WERI-Rb-1 (cell line): ENCODE data around the gene TRAPPC10.

ENCODE experiments used
- DNase-seq: peaks from one replicate; pipeline ENCODE4 v3.0.0-alpha.2; 2020
- H3K27ac ChIP-seq: fragments of 250-450 bp; sonication (Bioruptor Pico); 2 replicates; pipeline ENCODE4 v1.5.1; 2020; ENCODE audit warnings: mild to moderate bottlenecking, moderate library complexity
- H3K27me3 ChIP-seq: fragments of 250-450 bp; sonication (Bioruptor Pico); 2 replicates; pipeline ENCODE4 v1.5.1; 2021; ENCODE audit warnings: mild to moderate bottlenecking, low read depth, moderate library complexity; ENCODE audit not compliant: insufficient read depth, severe bottlenecking
- H3K36me3 ChIP-seq: fragments of 250-450 bp; sonication (Bioruptor Pico); 2 replicates; pipeline ENCODE4 v1.5.1; 2020; ENCODE audit warnings: mild to moderate bottlenecking, moderate library complexity
- H3K4me3 ChIP-seq: 2 replicates; pipeline ENCODE4 v1.5.1; 2011; ENCODE audit warnings: low read depth, mild to moderate bottlenecking, control low read depth, low read length
- H3K9me3 ChIP-seq: fragments of 250-450 bp; sonication (Bioruptor Pico); 2 replicates; pipeline ENCODE4 v1.5.1; 2021; ENCODE audit warnings: mild to moderate bottlenecking, moderate library complexity; ENCODE audit not compliant: severe bottlenecking
- TF ChIP-seq, protein P1 (sequence below): IDR thresholded peaks from 2 replicates; pipeline ENCODE4 v1.5.1; 2011; ENCODE audit warnings: low read depth, mild to moderate bottlenecking, control low read depth, inconsistent platforms, low read length

The TRAPPC10 gene

DNA sequence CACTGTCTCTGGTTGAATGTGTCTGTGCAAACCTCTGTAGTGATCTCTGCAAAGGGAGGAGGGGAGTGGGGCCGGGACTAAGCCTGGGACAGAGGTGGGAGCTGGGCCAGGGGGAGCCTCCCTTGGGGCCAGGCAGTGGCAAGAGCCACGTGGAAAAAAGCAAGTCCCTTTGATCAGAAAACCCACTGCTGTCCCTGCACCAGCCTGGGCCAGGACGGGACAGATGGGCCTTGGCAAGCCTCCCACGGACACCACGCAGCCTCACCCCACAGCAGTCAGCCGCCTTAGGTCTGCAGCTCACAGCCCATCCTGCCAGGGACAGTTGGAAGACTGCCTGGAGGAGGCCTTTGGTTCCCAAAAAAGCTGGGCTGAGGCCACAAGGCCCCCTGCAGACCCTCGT, 11.7 kb upstream of the TRAPPC10 start:
- H3K27ac ChIP-seq = no peak overlapping the region
- TF ChIP-seq, protein P1, sequence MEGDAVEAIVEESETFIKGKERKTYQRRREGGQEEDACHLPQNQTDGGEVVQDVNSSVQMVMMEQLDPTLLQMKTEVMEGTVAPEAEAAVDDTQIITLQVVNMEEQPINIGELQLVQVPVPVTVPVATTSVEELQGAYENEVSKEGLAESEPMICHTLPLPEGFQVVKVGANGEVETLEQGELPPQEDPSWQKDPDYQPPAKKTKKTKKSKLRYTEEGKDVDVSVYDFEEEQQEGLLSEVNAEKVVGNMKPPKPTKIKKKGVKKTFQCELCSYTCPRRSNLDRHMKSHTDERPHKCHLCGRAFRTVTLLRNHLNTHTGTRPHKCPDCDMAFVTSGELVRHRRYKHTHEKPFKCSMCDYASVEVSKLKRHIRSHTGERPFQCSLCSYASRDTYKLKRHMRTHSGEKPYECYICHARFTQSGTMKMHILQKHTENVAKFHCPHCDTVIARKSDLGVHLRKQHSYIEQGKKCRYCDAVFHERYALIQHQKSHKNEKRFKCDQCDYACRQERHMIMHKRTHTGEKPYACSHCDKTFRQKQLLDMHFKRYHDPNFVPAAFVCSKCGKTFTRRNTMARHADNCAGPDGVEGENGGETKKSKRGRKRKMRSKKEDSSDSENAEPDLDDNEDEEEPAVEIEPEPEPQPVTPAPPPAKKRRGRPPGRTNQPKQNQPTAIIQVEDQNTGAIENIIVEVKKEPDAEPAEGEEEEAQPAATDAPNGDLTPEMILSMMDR = no peak
- H3K36me3 ChIP-seq = no peaks in the 10 kb centered on the region
- no peak overlapping the region for H3K4me3 ChIP-seq
- peaks cover 7% of the 10 kb centered on the region for H3K9me3 ChIP-seq
- H3K27me3 ChIP-seq = no peaks in the 10 kb centered on the region
- DNase-seq = no peak

DNA sequence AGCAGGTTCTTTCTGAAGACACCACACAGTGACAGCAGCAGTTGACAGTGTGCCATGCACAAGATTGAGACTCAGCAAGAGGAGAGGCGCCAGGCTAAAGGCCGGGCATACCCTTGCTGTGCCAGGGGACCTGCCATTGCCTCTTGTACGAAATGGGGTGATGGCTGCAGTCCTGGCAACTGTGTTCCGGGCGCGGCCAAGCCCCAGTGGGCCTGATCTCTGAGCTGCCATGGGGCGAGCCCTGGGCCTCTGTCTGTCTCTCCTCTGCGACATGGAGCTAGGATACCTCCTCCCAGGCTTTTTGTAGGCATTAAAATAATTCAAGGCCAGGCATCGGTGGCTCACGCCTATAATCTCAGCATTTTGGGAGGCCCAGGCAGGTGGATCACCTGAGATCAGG, 9.6 kb upstream of the TRAPPC10 start:
- Histone ChIP-seq H3K27ac (no peak overlapping the region), H3K27me3 (no peaks in the 10 kb centered on the region), H3K9me3 (no peaks in the 10 kb centered on the region), H3K36me3 (no peaks in the 10 kb centered on the region), H3K4me3 (no peak overlapping the region)
- no peak for DNase-seq
- TF ChIP-seq, protein P1 = no peak

DNA sequence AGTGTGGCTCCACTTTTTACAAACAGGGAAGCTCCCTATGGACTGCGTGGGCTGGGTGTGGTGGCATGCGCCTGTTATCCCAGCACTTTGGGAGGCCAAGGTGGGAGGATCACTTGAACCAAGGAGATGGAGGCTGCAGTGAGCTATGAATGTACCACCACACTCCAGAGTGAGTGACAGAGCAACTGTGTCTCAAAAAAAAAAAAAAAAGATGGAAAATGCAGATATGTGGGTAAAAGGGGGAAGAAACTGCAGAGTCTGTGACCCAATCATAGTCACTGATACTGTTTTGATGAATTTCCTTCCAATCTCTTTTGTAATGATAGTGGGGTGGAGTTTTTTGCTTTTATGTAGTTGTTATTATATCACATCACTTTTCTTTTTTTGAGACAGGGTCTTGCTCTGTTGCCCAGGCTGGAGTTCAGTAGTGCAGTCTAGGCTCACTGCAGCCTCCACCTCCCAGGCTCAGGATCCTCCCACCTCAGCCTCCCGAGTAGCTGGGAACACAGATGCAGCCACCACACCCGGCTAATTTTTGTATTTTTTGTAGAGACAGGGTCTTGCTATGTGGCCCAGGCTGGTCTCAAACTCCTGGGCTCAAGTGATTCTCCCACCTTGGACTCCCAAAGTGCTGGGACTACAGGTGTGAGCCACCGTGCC, 8.7 kb upstream of the TRAPPC10 start:
- Histone ChIP-seq H3K27me3 (no peaks in the 10 kb centered on the region), H3K27ac (no peak overlapping the region), H3K9me3 (no peaks in the 10 kb centered on the region), H3K36me3 (no peaks in the 10 kb centered on the region), H3K4me3 (no peak overlapping the region)
- no peak for DNase-seq
- TF ChIP-seq, protein P1 = no peak

DNA sequence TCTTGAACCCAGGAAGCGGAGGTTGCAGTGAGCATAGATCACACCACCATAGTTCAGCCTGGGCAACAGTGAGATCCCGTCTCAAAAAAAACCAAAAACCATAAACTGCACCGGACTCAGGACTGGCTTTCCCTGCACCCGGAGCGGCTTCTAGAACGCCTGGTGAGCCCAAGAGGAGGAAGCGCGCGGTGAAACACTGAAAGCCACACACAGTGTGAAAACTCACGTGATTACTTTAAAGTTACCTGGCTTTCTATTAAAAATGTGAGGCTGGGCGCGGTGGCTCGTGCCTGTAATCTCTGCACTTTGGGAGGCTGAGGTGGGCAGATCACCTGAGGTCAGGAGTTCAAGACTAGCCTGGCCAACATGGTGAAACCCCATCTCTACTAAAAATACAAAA, 7.0 kb upstream of the TRAPPC10 start:
- Histone ChIP-seq H3K9me3 (no peaks in the 10 kb centered on the region), H3K36me3 (no peaks in the 10 kb centered on the region), H3K4me3 (no peak overlapping the region), H3K27ac (no peak overlapping the region), H3K27me3 (no peaks in the 10 kb centered on the region)
- no peak for DNase-seq
- TF ChIP-seq, protein P1 = no peak

DNA sequence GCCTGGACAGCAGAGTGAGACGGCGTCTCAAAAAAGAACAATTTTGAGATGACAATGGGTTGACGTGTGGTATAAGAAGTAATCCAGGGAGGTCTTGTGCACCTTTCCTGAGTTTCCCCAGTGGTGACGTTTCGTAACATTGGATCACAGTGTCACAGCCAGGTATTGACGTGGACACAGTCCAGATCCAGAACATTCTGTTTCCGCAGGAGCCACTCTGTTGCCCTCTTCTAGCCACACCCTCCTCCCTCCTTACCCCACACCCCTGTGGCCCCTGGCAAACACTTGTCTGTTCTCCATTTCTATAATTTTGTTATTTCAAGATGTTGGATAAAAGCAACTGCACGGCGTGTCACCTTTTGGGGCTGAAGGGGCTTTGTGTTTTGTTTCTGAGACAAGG, 6.5 kb upstream of the TRAPPC10 start:
- no peaks in the 10 kb centered on the region for H3K36me3 ChIP-seq
- H3K9me3 ChIP-seq = no peaks in the 10 kb centered on the region
- no peak overlapping the region for H3K27ac ChIP-seq
- TF ChIP-seq, protein P1 = no peak
- H3K4me3 ChIP-seq = no peak overlapping the region
- no peak for DNase-seq
- no peaks in the 10 kb centered on the region for H3K27me3 ChIP-seq

DNA sequence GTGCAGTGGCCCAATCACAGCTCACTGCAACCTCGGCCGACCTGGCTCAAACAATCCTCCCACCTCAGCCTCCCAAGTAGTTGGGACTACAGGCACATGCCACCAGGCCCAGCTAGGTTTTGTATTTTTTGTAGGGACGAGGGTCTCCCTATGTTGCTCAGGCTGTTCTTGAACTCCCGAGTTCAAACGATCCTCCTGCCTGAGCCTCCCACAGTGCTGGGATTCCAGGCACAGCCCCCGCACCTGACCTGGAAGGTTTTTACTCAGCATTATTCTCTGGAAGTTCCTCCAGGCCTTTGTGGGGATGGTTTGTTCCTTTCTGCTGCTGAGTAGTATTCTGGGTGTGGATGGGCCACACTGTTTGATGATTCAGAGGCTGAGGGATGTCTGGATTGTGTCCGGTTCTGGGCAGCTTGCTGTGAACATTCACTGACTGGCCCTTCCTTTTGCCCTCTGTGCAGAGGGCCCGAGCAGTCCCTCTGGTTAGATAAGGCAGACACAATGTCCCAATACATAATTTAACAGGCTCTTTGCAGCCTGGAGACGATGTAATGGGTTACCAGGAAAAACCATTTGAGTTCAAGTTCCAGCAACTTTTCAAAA, 6.0 kb upstream of the TRAPPC10 start:
- DNase-seq = no peak

More for the DNA sequence above, 6.0 kb upstream of the TRAPPC10 start:
- H3K9me3 ChIP-seq = no peaks in the 10 kb centered on the region
- H3K36me3 ChIP-seq = no peaks in the 10 kb centered on the region
- no peak overlapping the region for H3K27ac ChIP-seq
- TF ChIP-seq, protein P1 = no peak
- no peaks in the 10 kb centered on the region for H3K27me3 ChIP-seq
- no peak overlapping the region for H3K4me3 ChIP-seq
